CD4-positive, alpha-beta T cell (primary cell): ENCODE measurements around the gene CNNM3. TPM values are rescaled to one million over a fixed set of nuclear protein-coding genes. Genes with fewer than 3 reads are reported as not detected.
"Not testable (repeated sequence)": the region's sequence is repeated elsewhere in the genome, so short reads cannot be mapped to it uniquely, and the experiment has no call there.

Source experiments
- ATAC-seq: fragments of 200-7000 bp; cut with Tn5 transposase; one replicate; pipeline ENCODE4 v1.10.0; 2022; ENCODE audit warnings: mild to moderate bottlenecking; ENCODE audit not compliant: poor library complexity
- CTCF ChIA-PET: fragments of 350-600 bp; sonication (Branson Sonifier 250); formaldehyde crosslinking; loops from one replicate; lab custom pipeline; 2021; ENCODE audit warnings: antibody characterized with exemption, inconsistent platforms; lab: Charles Lee
- POLR2A ChIA-PET: fragments of 350-600 bp; sonication (Branson Sonifier 250); formaldehyde crosslinking; loops from one replicate; lab custom pipeline; 2021; ENCODE audit warnings: antibody characterized with exemption, inconsistent platforms; lab: Charles Lee
- DNase-seq, 14 experiments: peaks; one replicate each; pipeline ENCODE4 v3.0.0-alpha.2; 2013 to 2020; ENCODE audit warnings: mixed read lengths in 2 of 14
- H3K27ac ChIP-seq, 2 donors: one replicate each; pipeline versions ENCODE4 v1.5.1 to v1.7.0; 2013; ENCODE audit warnings: low read length in 2 of 2, low read depth in 1 of 2, mild to moderate bottlenecking in 1 of 2
- H3K27me3 ChIP-seq, 2 experiments: 1 replicate in 1 of 2; 2 replicates in 1 of 2; pipeline versions ENCODE4 v1.6.1 to v1.7.0; 2013; ENCODE audit warnings: low read length in 2 of 2, control low read depth in 1 of 2, mild to moderate bottlenecking in 1 of 2, moderate library complexity in 1 of 2; ENCODE audit not compliant: insufficient read depth in 2 of 2, control insufficient read depth in 1 of 2
- H3K36me3 ChIP-seq: one replicate; pipeline ENCODE4 v1.6.1; 2013; ENCODE audit warnings: low read length, control low read depth; ENCODE audit not compliant: insufficient read depth
- H3K4me1 ChIP-seq: one replicate; pipeline ENCODE4 v1.6.1; 2013; ENCODE audit warnings: low read length, control low read depth; ENCODE audit not compliant: insufficient read depth
- H3K4me3 ChIP-seq: one replicate; pipeline ENCODE4 v1.5.1; 2013; ENCODE audit warnings: mild to moderate bottlenecking, low read length, moderate library complexity
- H3K9me3 ChIP-seq, 2 experiments: 1 replicate in 1 of 2; 2 replicates in 1 of 2; pipeline versions ENCODE4 v1.6.1 to v1.7.0; 2013; ENCODE audit warnings: low read length in 2 of 2, mild to moderate bottlenecking in 2 of 2, control low read depth in 1 of 2, moderate library complexity in 1 of 2; ENCODE audit not compliant: control insufficient read depth in 1 of 2, insufficient read depth in 1 of 2
- H3K27ac Mint-ChIP-seq: one replicate; pipeline ENCODE4 v1.8.0; 2020; ENCODE audit warnings: mixed read lengths
- H3K27me3 Mint-ChIP-seq: one replicate; pipeline ENCODE4 v1.8.0; 2021; ENCODE audit warnings: mixed read lengths
- H3K36me3 Mint-ChIP-seq: one replicate; pipeline ENCODE4 v1.8.0; 2021; ENCODE audit warnings: low read depth, mixed read lengths
- H3K4me1 Mint-ChIP-seq: one replicate; pipeline ENCODE4 v1.8.0; 2021; ENCODE audit warnings: low read depth, mixed read lengths
- H3K4me3 Mint-ChIP-seq: one replicate; pipeline ENCODE4 v1.8.0; 2020; ENCODE audit warnings: mild to moderate bottlenecking, mixed read lengths
- H3K9me3 Mint-ChIP-seq: one replicate; pipeline ENCODE4 v1.8.0; 2020; ENCODE audit warnings: mixed read lengths
- CTCF ChIP-seq: fragments of 200-600 bp; IDR thresholded peaks from one replicate; pipeline ENCODE4 v1.8.0; 2022; ENCODE audit warnings: antibody characterized with exemption, mild to moderate bottlenecking
- intact Hi-C, 2 experiments: fragments of 100-400 bp; cut with DNase I in 1 of 2; cut with micrococcal nuclease in 1 of 2; formaldehyde crosslinking; loops; one replicate each; pipeline versions ENCODE4 v1.15.1 to v1.9.0; 2023 to 2025; cut with DNase I, micrococcal nuclease
- total RNA-seq, 174 experiments: library from RNA in 2 of 174; stranded (reverse) in 2 of 174; gene quantifications; one replicate each; pipeline ENCODE4 v1.2.3 and lab custom pipeline; 2021 to 2026

The CNNM3 gene
- total RNA-seq, 2 experiments from 2014 or later = 48.7 to 53.5 TPM

GRCh38 chr2:96789245-96789617, 26.8 kb upstream of the CNNM3 start:
- ATAC-seq = no peak
- Histone ChIP-seq H3K4me1 (no peaks in the 10 kb centered on the region), H3K27ac (no peak overlapping the region), H3K9me3 (no peaks in the 10 kb centered on the region), H3K4me3 (no peak overlapping the region), H3K27me3 (no peaks in the 10 kb centered on the region), H3K36me3 (no peaks in the 10 kb centered on the region)
- Mint-ChIP-seq H3K27me3 (no peaks in the 10 kb centered on the region), H3K9me3 (no peaks in the 10 kb centered on the region), H3K4me3 (no peak overlapping the region), H3K4me1 (no peaks in the 10 kb centered on the region), H3K27ac (no peak overlapping the region), H3K36me3 (no peaks in the 10 kb centered on the region)
- no peak for TF ChIP-seq CTCF
- CTCF ChIA-PET = no interaction called here
- DNase-seq = no peak
- intact Hi-C loops = no loop called here
- POLR2A ChIA-PET = no interaction called here

- H3K36me3 Mint-ChIP-seq = peaks cover under 1% of the 10 kb centered on the region
- no peak overlapping the region for H3K27ac Mint-ChIP-seq
- H3K4me3 Mint-ChIP-seq = no peak overlapping the region
- H3K9me3 Mint-ChIP-seq = no peaks in the 10 kb centered on the region
- peaks cover 7% of the 10 kb centered on the region for H3K36me3 ChIP-seq
- ChIA-PET CTCF (no interaction called here), POLR2A (interaction anchor here (0.8 to 1.3 kb wide), 2 partner anchors 14 to 170 kb away, joined by 3 to 4 read pairs; no protein-coding TSS in a partner anchor)
- no peak for ATAC-seq
- intact Hi-C loops = no loop called here
- no peak for DNase-seq
- H3K27me3 Mint-ChIP-seq = no peaks in the 10 kb centered on the region
- no peak overlapping the region for H3K27ac ChIP-seq
- no peaks in the 10 kb centered on the region for H3K27me3 ChIP-seq
- TF ChIP-seq CTCF = no peak
- no peak overlapping the region for H3K4me3 ChIP-seq
- H3K9me3 ChIP-seq = no peaks in the 10 kb centered on the region
- no peaks in the 10 kb centered on the region for H3K4me1 Mint-ChIP-seq
- no peaks in the 10 kb centered on the region for H3K4me1 ChIP-seq
Measured at GRCh38 chr2:96792772-96793749, 23.0 kb upstream of the CNNM3 start.

GRCh38 chr2:96795076-96795475, 21.0 kb upstream of the CNNM3 start:
- Histone ChIP-seq H3K27me3 (no peaks in the 10 kb centered on the region), H3K27ac (no peak overlapping the region), H3K9me3 (no peaks in the 10 kb centered on the region), H3K36me3 (peaks cover 20% of the 10 kb centered on the region), H3K4me1 (no peaks in the 10 kb centered on the region), H3K4me3 (no peak overlapping the region)
- CTCF ChIA-PET = no interaction called here
- Mint-ChIP-seq H3K27ac (no peak overlapping the region), H3K4me3 (no peak overlapping the region), H3K27me3 (no peaks in the 10 kb centered on the region), H3K36me3 (peaks cover 16% of the 10 kb centered on the region), H3K9me3 (no peaks in the 10 kb centered on the region), H3K4me1 (no peaks in the 10 kb centered on the region)
- POLR2A ChIA-PET = no interaction called here
- TF ChIP-seq CTCF = no peak
- DNase-seq = no peak
- intact Hi-C loops = no loop called here
- ATAC-seq = no peak

GRCh38 chr2:96796497-96796896, 19.6 kb upstream of the CNNM3 start:
- ATAC-seq, POLR2A ChIA-PET, H3K27me3 Mint-ChIP-seq, H3K27ac Mint-ChIP-seq, H3K9me3 ChIP-seq, H3K9me3 Mint-ChIP-seq, H3K4me3 ChIP-seq, H3K4me1 Mint-ChIP-seq, H3K27me3 ChIP-seq, intact Hi-C loops, H3K4me3 Mint-ChIP-seq, DNase-seq, H3K27ac ChIP-seq: not testable (repeated sequence)
- peaks cover 16% of the 10 kb centered on the region for H3K36me3 Mint-ChIP-seq
- Histone ChIP-seq H3K4me1 (peaks cover 13% of the 10 kb centered on the region), H3K36me3 (peaks cover 20% of the 10 kb centered on the region)
- CTCF ChIA-PET = interaction anchor here (0.7 kb wide), 1 partner anchor 137 kb away, joined by 3 read pairs; no protein-coding TSS in a partner anchor
